HG03520 (cell line): ENCODE data around the gene ZNF783.
"Not testable (repeated sequence)": the region's sequence is repeated elsewhere in the genome, so short reads cannot be mapped to it uniquely, and the experiment has no call there.

ENCODE experiments used
- ATAC-seq: cut with Tn5 transposase; IDR thresholded peaks from one replicate; pipeline ENCODE4 v1.9.1; 2021; ENCODE audit warnings: mild to moderate bottlenecking, moderate library complexity; ENCODE audit not compliant: unreplicated experiment

Gene ZNF783

DNA sequence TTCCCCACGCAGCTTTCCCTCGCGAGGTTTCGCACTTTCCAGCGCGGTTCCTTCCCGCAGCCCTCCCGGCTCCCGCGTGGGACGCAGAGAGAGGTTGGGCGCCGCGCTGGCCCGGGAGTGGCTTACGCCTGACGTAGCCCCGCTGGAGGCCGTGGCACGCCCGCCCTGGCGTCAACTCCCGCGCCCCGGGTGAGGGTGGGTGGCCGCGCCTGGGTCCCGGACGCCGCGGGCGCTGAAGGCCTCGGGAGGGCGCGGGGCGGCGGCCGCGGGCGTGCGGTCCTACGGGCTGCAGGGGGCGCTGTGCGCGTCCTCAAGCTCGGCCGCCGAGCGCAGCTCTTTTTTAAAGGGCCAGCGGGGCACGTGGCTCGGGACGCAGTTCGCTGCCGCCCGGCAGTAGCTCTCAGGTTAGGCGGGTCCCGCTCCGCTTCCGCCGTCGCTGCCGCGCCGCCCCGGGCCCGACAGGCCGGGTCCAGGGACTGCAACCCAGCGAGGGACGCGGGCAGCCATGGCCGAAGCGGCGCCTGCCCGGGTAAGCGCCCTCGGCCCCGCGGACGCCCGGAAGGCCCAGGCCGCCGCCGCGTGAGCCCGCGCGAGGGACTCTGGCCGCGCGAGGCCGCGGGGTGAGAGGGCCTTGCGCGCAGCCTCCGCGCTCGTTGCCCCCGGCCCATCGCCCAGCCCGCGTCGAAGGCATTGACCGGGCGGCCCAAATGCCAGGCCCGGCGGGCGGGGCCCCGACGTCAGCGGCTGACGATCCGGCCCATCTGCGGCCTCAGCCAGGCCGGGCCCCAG, at the start of gene ZNF783:
TSS of gene ZNF783 (plus strand) at position 368 of the 789 bp plus-strand sequence. CDS start at position 506, 138 bp downstream.
- ATAC-seq: peak; percentile 82

- ATAC-seq: no peak
Observed at GRCh38 chr7:149214020-149214720, 47.8 kb upstream of the ZNF783 start.

GRCh38 chr7:149216402-149216801, 45.6 kb upstream of the ZNF783 start:
- ATAC-seq: no peak

- no peak for ATAC-seq
Observed at GRCh38 chr7:149217570-149217969, 44.4 kb upstream of the ZNF783 start.

GRCh38 chr7:149218469-149219420, 43.3 kb upstream of the ZNF783 start:
- ATAC-seq: no peak

GRCh38 chr7:149220534-149220933, 41.5 kb upstream of the ZNF783 start:
- ATAC-seq: no peak

DNA sequence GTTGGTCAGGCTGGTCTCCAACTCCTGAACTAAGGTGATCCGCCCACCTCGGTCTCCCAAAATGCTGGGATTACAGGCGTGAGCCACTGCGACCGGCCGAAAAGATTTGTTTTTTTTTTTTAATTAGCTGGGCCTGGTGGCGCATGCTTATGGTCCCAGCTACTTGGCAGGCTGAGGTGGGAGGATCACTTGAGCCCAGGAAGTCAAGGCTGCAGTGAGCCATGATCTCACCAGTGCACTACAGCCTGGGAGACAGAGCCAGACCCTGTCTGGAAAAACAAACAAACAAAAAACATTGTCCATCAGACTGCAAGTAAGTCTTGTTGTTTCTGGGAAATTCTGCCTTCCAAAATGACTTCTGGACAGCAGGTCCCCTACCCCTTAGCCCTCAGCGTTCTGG, 38.8 kb upstream of the ZNF783 start:
- ATAC-seq: no peak

- no peak for ATAC-seq
Observed at GRCh38 chr7:149223761-149224160, 38.2 kb upstream of the ZNF783 start.

DNA sequence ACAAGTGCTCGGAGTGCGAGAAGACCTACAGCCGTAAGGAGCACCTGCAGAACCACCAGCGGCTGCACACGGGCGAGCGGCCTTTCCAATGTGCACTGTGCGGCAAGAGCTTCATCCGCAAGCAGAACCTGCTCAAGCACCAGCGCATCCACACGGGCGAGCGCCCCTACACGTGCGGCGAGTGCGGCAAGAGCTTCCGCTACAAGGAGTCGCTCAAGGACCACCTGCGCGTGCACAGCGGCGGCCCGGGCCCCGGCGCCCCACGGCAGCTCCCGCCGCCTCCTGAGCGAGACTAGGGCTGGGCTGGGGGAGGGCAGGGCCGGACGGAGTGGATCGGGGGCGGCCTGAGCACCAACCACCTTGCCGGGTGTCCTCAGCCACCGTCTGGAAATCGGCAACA, 37.6 kb upstream of the ZNF783 start:
- no peak for ATAC-seq

DNA sequence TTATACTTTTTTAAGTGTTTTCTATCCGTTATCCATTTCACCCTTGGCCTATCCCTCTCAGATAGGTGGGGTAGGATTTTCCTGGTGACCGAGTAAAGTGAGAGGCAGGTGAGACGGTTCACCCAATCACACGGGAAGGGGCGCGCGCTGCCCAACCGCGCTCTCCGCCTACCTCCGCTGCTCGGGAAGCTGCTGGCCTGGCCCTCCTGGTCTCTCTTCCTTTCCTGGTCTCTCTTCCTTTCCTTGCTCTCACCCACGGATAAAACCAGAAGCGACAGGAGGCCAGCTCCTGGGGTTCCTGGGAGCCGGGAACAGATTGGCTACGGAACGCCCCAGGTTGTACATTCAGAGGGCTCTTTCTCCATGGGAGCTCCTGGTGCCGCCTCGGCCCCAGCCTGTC, 36.9 kb upstream of the ZNF783 start:
- no peak for ATAC-seq

- ATAC-seq: no peak
Observed at GRCh38 chr7:149225656-149226055, 36.3 kb upstream of the ZNF783 start.

DNA sequence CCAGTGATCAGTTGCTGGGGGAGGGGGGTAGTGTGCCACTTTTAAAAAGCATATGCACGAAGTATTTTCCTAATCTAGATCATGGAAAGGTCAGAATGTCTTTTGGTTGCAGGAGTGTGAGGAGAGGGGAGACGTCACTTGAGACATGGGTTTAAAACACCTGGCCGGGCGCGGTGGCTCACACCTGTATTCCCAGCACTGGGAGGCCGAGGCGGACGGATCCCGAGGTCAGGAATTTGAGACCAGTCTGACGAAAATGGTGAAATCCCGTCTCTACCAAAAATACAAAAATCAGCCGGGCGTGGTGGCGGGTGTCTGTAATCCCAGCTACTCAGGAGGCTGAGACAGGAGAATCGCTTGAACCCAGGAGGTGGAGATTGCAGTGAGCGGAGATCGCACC, 35.6 kb upstream of the ZNF783 start:
- not testable (repeated sequence) for ATAC-seq

DNA sequence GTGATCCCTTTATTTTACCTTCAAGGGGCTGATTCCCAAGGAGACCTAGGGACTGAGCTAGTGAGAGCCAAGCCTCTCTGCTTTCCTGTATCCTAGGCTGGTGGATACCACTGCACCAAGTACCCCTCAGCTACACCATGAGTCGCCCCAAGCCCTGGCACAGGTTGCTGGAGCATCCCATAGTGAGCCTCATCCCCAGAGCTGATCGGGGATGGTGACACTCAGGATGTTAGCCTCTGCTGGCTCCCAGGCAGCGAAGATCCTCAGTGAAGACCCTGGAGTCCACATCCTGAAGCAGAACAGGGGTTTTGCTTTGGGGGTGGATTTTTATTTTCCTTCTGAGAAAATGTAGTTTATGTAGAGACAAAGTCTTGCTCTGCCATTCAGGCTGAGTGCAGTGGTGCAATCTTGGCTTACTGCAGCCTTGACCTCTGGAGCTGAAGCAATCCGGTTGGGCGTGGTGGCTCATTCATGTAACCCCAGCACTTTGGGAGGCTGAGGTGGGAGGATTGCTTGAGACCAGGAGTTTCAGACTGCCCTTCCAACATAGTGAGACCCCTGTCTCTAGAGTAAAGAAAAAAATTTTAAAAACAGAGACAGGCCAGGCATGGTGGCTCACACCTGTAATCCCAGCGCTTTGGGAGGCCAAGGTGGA, 35.0 kb upstream of the ZNF783 start:
- no peak for ATAC-seq

GRCh38 chr7:149228831-149229471, 33.0 kb upstream of the ZNF783 start:
- ATAC-seq: no peak

DNA sequence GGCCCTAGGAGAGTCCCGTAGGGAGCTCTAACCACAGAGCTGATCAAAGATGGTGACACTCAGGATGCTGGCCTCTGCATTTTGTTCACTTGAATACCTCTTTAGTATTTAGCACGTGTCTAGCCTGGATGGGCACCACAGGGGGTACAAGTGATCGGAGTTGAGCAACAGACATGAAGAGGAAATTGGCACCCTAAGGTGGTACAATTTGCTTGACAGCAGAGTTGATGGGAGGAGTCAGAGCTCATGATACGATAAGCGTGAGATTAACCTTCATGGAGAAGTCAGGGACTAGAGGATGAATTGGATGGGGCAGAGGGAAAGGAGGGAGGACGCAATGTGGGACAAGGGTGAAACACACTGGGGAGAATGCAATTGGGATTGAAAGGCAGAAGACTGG, 32.5 kb upstream of the ZNF783 start:
- no peak for ATAC-seq

GRCh38 chr7:149232362-149232761, 29.6 kb upstream of the ZNF783 start:
- no peak for ATAC-seq

DNA sequence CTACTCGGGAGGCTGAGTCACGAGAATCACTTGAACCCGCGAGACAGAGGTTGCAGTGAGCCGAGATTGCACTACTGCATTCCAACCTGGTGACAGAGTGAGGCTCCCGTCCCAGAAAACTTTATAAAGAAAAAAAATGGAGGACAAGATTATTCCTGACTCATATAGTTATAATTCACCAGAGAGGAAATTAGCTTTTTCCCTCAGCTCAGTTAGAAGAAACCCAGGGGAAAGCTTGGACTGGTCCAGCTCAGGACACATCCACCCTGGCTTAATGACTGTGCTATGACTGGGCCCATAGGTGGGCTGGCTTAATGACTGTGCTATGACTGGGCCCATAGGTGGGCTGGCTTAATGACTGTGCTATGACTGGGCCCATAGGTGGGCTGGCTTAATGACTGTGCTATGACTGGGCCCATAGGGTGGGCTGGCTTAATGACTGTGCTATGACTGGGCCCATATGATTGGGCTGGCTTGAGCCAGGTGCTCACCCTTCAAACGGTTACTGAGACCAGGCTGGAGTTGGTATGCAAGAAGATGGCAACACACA, 28.3 kb upstream of the ZNF783 start:
- not testable (repeated sequence) for ATAC-seq

- no peak for ATAC-seq
Observed at GRCh38 chr7:149237502-149237901, 24.5 kb upstream of the ZNF783 start.

GRCh38 chr7:149238051-149238450, 23.9 kb upstream of the ZNF783 start:
- ATAC-seq: no peak
